Measurements from ENCODE around the gene EXOC6. TPM values are rescaled to one million over a fixed set of nuclear protein-coding genes. Genes with fewer than 3 reads are reported as not detected.

EXOC6 gene
- total RNA-seq, 1 experiment from 2014 or later: 12.9 TPM

- TF ChIP-seq, protein P1, sequence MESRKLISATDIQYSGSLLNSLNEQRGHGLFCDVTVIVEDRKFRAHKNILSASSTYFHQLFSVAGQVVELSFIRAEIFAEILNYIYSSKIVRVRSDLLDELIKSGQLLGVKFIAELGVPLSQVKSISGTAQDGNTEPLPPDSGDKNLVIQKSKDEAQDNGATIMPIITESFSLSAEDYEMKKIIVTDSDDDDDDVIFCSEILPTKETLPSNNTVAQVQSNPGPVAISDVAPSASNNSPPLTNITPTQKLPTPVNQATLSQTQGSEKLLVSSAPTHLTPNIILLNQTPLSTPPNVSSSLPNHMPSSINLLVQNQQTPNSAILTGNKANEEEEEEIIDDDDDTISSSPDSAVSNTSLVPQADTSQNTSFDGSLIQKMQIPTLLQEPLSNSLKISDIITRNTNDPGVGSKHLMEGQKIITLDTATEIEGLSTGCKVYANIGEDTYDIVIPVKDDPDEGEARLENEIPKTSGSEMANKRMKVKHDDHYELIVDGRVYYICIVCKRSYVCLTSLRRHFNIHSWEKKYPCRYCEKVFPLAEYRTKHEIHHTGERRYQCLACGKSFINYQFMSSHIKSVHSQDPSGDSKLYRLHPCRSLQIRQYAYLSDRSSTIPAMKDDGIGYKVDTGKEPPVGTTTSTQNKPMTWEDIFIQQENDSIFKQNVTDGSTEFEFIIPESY (IDR thresholded peaks at IDR 0.05; ENCODE audit: extremely low read depth, insufficient replicate concordance, low read length): no peak
- TF ChIP-seq EGR1 (IDR thresholded peaks at IDR 0.05; ENCODE audit: low read depth) (no peak), ELF1 (IDR thresholded peaks at IDR 0.05; ENCODE audit: borderline replicate concordance, low read depth) (no peak), ZFX (IDR thresholded peaks at IDR 0.05) (no peak), EZH2 (IDR thresholded peaks at IDR 0.05) (no peak), MAX (IDR thresholded peaks at IDR 0.05) (no peak), EZH2phosphoT487 (IDR thresholded peaks at IDR 0.05; ENCODE audit: borderline replicate concordance) (no peak), CBX3 (IDR thresholded peaks at IDR 0.05; ENCODE audit: low read depth) (no peak), RAD21 (IDR thresholded peaks at IDR 0.05; ENCODE audit: low read depth) (no peak), JUND (IDR thresholded peaks at IDR 0.05) (no peak), YY1 (IDR thresholded peaks at IDR 0.05; ENCODE audit: extremely low read depth, insufficient replicate concordance, low read depth, low read length) (no peak), POLR2AphosphoS5 (IDR thresholded peaks at IDR 0.05; ENCODE audit: low read depth, low read length) (no peak)
Measured at GRCh38 chr10:93106631-93107072, 258.3 kb downstream of the EXOC6 start (continued).

Other genes starting within 250 kb of the EXOC6 start
- gene HHEX, start 158.6 kb upstream of the EXOC6 start, total RNA-seq (2021; ENCODE audit: unreplicated experiment): 11.0 TPM
- 0.07 TPM for gene CYP26C1, start 212.3 kb downstream of the EXOC6 start, total RNA-seq (2021; ENCODE audit: unreplicated experiment)
- gene CYP26A1, start 225.4 kb downstream of the EXOC6 start, total RNA-seq (2021; ENCODE audit: unreplicated experiment): 0.17 TPM